ENCODE measurements around the gene FADS2.

The FADS2 gene

GRCh38 chr11:61846362-61847020 lies 18.4 kb downstream of the FADS2 start:
- DNase-seq (ENCODE audit: low spot score): no peak

DNA sequence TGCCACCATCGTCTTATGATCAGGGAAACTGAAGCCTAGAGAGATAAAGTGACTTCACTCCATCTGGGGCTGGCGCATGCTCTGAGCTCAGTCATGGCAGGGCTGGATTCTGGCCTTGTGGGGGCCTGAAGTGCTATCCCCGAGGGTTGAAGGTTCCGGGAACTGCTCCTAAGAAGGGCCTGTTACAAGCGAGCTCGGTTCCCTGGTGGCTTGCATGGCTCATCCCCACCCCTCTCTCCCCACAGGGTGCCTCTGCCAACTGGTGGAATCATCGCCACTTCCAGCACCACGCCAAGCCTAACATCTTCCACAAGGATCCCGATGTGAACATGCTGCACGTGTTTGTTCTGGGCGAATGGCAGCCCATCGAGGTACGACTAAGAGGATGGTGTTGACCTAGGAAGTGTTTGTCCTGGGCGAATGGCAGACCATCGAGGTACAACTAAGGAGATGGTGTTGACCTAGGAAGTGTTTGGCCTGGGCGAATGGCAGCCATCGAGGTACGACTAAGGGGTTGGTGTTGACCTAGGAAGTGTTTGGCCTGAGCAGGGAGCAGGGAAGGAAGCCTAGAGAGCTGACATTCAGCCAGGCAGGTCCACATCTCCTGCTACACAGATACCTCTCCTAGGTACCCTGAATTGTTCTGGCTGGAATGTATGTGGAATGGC lies 19.9 kb downstream of the FADS2 start:
- DNase-seq (ENCODE audit: low spot score): no peak

DNA sequence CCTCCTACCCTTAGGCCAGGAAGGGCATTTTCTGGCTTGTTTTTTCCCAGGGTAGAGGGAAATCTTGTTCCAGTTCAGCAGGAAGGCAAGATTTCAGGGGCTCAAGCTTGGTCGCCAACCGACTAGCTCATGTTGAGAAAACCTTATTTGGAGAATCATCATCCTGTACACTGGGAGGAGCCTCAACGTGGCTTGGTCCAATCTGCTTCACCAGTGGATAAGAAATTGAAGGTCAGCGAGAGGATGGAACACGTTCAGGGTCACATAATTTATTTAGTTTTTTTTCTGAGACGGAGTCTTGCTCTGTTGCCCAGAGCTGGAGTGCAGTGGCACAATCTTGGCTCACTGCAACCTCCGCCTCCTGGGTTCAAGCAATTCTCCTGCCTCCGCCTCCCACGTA lies 20.5 kb downstream of the FADS2 start:
- no peak for DNase-seq (ENCODE audit: low spot score)

GRCh38 chr11:61850687-61851086 lies 22.6 kb downstream of the FADS2 start:
- no peak for DNase-seq (ENCODE audit: low spot score)

GRCh38 chr11:61851113-61851899 lies 23.2 kb downstream of the FADS2 start:
- no peak for DNase-seq (ENCODE audit: low spot score)

GRCh38 chr11:61851900-61852295 lies 23.8 kb downstream of the FADS2 start:
- DNase-seq (ENCODE audit: low spot score): no peak

DNA sequence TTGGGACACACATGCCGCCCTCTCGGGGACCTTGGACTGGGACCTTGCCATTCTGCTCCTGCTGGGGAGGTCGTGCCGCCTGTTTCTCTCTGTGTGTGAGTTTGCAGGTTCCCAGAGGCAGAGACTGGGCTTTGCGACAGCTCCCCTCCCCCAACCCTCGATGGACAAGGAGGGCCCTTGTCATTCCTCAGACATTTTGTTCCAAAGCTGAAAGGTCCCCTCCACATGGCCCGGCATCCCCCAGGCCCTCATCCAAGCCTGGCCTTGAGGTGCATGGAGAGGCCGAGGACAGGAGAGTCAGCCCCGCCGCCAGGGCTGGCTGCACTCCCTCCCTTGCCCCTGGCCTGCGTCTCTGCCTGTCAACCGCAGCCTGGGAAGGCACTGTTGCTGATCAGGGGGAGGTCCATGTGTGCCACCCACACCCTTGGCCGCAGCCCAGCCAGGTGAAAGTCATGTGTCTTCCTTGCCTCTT lies 25.6 kb downstream of the FADS2 start:
- no peak for DNase-seq (ENCODE audit: low spot score)

DNA sequence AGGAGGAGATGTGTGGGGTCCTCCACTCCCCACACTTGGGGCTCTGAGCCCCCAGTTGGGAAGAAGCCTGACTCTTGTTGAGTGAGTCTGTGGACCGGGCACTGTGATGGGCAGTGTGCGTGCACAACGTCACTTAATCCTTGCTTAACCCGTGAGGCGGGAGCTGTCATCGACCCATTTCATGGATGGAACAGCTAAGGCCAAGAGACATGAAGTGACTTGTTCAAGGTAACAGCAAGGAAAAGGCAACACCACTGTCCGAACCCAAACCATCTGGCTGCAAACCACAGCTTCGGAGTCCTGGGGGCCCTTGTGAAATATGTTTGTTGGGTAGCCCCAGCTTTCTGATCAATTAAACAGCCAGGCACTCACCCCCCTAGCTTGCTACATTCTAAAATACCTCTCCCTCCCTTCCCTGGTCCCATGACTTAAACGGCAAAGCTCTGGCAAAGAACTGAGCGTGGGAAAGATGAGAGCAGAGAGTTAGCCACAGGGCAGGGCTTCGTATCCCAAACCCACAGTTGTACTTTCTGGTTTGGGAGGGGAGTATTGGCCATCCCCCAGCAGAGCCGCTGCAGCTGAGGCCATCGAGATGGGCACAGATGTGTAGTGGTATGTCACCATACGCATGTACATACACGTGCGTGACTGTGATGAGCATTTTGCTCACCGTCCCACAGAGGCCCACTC lies 26.3 kb downstream of the FADS2 start:
- DNase-seq (ENCODE audit: low spot score): no peak

DNA sequence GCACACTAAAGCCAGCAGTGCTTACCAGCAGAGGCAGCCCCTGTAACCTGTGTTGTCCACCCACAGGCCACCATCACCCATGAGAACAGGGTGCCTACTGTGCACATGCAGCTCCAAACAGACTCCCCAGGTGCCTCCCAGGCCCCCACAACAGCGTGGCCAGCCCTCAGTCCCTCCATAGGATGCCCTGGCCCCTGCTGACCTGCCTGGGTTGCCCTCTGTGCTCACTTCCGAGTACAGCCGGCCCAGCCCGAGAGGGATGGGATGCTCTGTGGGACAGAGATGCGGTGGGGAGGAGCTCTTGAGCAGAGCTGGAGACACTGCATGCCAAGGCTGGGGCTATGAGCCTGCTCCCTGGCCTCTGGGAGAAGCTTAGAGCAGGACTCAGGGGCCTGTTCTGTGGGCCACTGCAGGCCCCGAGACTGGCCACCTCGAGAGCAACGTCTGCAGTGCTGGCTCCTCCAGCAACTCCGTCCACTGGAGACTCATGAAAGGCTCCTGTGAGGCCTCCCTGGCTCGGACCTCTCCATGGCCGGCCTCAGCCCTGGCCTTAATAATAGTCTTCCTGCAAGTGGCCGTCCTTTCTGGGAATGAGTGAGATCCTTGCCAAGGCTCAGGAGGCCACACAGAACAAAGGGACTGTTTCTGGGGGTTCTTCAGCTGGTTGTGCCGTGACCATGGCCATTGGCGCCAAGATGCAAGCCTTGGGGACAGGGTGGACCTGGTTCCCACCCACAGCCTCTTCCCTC lies 27.0 kb downstream of the FADS2 start:
- DNase-seq (ENCODE audit: low spot score): no peak

DNA sequence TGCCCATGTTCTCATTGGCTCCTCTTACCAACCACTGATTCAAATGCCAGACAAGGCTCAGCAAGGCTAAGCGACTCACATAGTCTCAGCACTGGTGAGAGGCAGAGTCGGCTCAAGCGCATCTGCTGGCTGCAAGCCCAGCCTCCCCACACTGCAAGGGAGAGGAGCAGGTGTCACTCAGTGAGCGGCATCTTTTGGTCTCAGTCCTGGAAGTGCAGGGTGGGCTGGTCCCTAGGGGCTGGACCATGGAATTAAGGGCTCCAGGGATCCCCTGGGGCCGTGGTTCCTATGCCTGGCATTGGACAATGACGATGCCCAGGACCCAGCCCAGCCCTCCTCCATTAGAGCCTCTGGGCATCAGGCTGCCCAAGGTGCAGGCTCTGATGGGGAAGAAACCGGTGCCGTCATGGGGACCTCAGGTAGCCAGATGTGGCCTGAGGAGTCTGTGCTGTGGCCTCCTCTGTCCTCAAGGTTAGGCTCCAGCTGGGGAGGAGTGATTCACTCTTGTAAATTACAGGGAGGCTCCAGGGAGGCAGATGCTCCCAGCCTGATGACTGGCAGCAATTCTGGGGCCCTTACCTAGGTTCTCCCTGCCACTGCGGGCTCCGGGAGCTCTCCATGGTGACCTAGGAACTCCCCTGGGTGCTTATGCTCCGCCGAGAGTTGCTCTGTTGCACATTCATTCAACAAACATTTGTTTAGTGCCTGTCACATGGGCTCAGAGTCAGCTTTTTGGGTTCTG lies 28.0 kb downstream of the FADS2 start:
- DNase-seq (ENCODE audit: low spot score): no peak

DNA sequence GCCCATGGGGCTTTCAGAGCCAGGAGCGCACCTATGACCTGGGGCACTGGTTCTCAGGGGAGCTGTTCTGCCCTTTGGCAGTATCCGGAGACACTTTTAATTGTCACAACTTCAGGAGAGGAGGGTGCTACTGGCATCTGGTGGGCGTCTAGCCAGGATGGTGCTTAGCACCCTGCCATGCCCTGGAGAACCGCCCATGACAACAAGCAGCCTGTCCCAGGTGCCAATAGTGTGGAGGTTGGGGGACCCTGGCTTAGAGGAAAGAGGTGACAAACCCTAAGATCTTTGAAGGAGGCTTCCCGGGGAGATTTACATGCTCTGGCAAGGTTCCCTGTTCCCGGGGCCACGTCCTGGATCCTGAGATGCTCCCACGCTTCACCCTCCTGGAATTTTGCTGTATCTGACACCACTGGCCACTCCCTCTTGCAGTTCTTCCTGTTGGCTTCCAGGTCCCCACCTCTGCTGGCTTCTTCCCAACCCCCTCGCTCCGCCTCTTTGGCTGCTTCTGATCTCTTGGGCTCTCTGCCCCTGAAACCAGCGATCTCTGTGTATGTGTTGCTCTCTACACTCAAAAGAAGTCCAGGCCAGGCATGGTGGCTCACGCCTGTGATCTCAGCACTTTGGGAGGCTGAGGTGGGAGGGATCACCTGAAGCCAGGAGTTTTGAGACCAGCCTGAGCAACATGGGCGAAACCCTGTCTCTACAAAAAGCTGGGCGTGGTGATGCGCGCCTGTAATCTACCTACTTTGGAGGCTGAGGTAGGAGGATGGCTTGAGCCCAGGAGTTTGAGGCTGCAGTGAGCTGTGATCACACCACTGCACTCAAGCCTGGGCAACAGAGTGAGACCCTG lies 32.2 kb downstream of the FADS2 start:
- DNase-seq (ENCODE audit: low spot score): no peak

DNA sequence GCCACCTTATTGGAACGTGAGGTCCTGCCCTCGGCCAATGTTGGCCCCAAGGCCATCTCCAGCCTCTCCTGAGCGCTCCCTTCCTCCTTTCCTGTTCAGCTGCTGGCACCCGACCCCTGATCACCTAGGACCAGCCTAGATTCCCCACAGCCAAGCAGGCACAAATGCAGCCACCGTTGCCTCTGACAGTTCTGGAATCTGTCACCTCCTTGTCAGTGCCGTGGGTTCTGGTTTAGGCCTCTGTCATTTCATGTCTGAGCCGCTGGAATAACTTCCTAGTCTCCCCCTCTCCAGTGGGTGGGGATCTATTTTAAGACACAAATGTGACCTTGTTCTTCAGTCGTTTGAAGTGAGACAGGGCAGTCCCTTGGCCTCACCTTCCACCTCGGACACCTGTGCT lies 33.5 kb downstream of the FADS2 start:
- DNase-seq (ENCODE audit: low spot score): no peak

DNA sequence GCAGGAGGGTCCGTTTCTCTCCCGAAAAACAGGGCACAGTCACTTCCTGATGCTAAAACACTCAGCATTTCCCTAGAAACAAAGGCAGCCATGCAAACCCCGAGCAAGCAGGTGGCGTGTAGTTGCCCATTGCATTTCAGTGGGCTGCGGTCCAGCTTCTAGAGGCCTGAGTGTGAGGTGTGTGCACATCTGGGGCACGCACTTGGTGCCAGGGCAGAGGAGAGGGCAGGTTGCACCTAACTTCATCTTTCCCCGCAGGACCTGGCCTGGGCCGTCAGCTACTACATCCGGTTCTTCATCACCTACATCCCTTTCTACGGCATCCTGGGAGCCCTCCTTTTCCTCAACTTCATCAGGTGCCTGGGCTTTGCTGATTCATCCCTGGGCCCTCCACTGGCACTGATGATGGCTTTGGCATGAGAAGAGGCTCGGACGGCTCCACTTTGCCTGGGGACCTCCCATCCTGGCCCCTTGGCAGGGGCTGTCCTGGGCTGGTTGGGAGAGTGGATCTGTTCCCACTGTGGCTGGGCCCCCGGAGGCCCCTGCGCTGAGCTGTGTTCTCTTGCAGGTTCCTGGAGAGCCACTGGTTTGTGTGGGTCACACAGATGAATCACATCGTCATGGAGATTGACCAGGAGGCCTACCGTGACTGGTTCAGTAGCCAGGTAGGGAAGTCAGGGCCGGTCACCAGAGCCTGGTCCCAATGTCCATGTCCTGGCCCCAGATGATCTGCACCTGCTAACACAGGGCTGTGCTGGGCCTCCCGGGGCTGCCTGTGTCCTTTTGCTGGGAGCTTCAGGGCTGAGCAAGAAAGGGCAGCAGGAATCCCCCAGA lies 34.8 kb downstream of the FADS2 start:
- DNase-seq (ENCODE audit: low spot score): no peak

DNA sequence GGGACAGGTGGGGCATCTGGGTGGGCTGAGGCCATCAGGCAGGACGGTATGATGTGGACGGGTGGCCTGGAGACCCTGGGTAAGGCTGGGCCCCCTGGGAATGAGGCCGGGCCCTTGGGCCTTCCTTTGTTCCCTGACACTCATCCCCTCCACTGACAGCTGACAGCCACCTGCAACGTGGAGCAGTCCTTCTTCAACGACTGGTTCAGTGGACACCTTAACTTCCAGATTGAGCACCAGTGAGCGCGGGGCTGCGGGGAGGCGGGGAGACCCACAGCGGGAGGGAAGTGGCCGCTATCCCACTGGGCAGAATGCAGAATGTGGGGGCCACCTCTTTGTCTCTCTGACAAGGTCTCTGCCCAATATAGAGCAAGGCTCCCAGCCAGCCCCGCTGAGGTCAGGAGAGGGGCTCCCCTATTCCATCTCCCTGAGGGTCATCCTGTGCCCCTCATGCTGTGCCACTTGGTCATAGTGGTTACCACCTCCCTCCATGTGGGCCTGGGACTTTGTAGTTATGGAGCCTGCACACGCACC lies 35.5 kb downstream of the FADS2 start:
- no peak for DNase-seq (ENCODE audit: low spot score)

GRCh38 chr11:61864814-61865775 lies 37.0 kb downstream of the FADS2 start:
- no peak for DNase-seq (ENCODE audit: low spot score)

DNA sequence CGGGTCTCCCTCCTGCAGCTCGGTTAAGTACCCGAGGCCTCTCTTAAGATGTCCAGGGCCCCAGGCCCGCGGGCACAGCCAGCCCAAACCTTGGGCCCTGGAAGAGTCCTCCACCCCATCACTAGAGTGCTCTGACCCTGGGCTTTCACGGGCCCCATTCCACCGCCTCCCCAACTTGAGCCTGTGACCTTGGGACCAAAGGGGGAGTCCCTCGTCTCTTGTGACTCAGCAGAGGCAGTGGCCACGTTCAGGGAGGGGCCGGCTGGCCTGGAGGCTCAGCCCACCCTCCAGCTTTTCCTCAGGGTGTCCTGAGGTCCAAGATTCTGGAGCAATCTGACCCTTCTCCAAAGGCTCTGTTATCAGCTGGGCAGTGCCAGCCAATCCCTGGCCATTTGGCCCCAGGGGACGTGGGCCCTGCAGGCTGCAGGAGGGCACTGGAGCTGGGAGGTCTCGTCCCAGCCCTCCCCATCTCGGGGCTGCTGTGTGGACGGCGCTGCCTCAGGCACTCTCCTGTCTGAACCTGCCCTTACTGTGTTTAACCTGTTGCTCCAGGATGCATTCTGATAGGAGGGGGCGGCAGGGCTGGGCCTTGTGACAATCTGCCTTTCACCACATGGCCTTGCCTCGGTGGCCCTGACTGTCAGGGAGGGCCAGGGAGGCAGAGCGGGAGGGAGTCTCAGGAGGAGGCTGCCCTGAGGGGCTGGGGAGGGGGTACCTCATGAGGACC lies 38.3 kb downstream of the FADS2 start:
- DNase-seq (ENCODE audit: low spot score): no peak

DNA sequence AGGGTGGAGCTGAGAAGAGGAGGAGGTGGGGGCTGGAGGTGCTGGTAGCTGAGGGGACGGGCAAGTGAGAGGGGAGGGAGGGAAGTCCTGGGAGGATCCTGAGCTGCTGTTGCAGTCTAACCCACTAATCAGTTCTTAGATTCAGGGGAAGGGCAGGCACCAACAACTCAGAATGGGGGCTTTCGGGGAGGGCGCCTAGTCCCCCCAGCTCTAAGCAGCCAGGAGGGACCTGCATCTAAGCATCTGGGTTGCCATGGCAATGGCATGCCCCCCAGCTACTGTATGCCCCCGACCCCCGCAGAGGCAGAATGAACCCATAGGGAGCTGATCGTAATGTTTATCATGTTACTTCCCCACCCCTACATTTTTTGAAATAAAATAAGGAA lies 38.9 kb downstream of the FADS2 start:
- no peak for DNase-seq (ENCODE audit: low spot score)
